Islet precursor cell (in vitro differentiated cells): Measurements from ENCODE around the gene DHCR7.
A peak's percentile ranks its signal among the peaks of the same experiment; 100 is the strongest.

Experiments used
- DNase-seq: peaks from one replicate; pipeline ENCODE4 v3.0.0-alpha.2; 2018

DHCR7 gene

GRCh38 chr11:71406681-71407080 is 41.5 kb downstream of the DHCR7 start:
- DNase-seq, result no peak

GRCh38 chr11:71404209-71404608 is 44.0 kb downstream of the DHCR7 start:
- DNase-seq, result no peak

GRCh38 chr11:71402878-71403277 is 45.3 kb downstream of the DHCR7 start:
- DNase-seq, result no peak

- no peak for DNase-seq
These were observed 48.0 kb downstream of the DHCR7 start for GRCh38 chr11:71400216-71400615.

GRCh38 chr11:71399341-71399740 is 48.9 kb downstream of the DHCR7 start:
- DNase-seq, result no peak

GRCh38 chr11:71397961-71398360 is 50.2 kb downstream of the DHCR7 start:
- DNase-seq, result no peak

- no peak for DNase-seq
These were observed 50.8 kb downstream of the DHCR7 start for GRCh38 chr11:71397331-71397860.

GRCh38 chr11:71396548-71397123 is 51.6 kb downstream of the DHCR7 start:
- no peak for DNase-seq

GRCh38 chr11:71395774-71396173 is 52.4 kb downstream of the DHCR7 start:
- DNase-seq, result no peak

- no peak for DNase-seq
These were observed 53.0 kb downstream of the DHCR7 start for GRCh38 chr11:71395263-71395560.

- no peak for DNase-seq
These were observed 54.9 kb downstream of the DHCR7 start for GRCh38 chr11:71393283-71393682.

GRCh38 chr11:71391796-71392195 is 56.4 kb downstream of the DHCR7 start:
- no peak for DNase-seq

GRCh38 chr11:71391352-71391751 is 56.8 kb downstream of the DHCR7 start:
- no peak for DNase-seq

- no peak for DNase-seq
These were observed 59.5 kb downstream of the DHCR7 start for GRCh38 chr11:71388637-71389235.

- DNase-seq, result no peak
These were observed 60.2 kb downstream of the DHCR7 start for GRCh38 chr11:71387784-71388636.

- DNase-seq, result no peak
These were observed 61.0 kb downstream of the DHCR7 start for GRCh38 chr11:71387200-71387599.

- DNase-seq, result no peak
These were observed 62.0 kb downstream of the DHCR7 start for GRCh38 chr11:71386202-71386601.

- no peak for DNase-seq
These were observed 63.1 kb downstream of the DHCR7 start for GRCh38 chr11:71385091-71385490.

- DNase-seq, result peak; percentile 12
These were observed 63.6 kb downstream of the DHCR7 start for GRCh38 chr11:71384561-71384960.
